ENCODE data around the gene CD300LB.

- TF ChIP-seq CTCF (IDR thresholded peaks at IDR 0.05), result no peak
- no peak for TF ChIP-seq POLR2A (IDR thresholded peaks at IDR 0.05)
These were observed 47.7 kb upstream of the CD300LB start for GRCh38 chr17:74578979-74579378.
